CD4-positive, alpha-beta T cell treated with Interleukin-2 at 100 ng/mL for 4 hours (primary cell): ENCODE results near the gene ZNF423.

Source experiments
- DNase-seq: peaks from one replicate; pipeline ENCODE4 v3.0.0-alpha.2; 2020; ENCODE audit warnings: low spot score

Gene ZNF423

DNA sequence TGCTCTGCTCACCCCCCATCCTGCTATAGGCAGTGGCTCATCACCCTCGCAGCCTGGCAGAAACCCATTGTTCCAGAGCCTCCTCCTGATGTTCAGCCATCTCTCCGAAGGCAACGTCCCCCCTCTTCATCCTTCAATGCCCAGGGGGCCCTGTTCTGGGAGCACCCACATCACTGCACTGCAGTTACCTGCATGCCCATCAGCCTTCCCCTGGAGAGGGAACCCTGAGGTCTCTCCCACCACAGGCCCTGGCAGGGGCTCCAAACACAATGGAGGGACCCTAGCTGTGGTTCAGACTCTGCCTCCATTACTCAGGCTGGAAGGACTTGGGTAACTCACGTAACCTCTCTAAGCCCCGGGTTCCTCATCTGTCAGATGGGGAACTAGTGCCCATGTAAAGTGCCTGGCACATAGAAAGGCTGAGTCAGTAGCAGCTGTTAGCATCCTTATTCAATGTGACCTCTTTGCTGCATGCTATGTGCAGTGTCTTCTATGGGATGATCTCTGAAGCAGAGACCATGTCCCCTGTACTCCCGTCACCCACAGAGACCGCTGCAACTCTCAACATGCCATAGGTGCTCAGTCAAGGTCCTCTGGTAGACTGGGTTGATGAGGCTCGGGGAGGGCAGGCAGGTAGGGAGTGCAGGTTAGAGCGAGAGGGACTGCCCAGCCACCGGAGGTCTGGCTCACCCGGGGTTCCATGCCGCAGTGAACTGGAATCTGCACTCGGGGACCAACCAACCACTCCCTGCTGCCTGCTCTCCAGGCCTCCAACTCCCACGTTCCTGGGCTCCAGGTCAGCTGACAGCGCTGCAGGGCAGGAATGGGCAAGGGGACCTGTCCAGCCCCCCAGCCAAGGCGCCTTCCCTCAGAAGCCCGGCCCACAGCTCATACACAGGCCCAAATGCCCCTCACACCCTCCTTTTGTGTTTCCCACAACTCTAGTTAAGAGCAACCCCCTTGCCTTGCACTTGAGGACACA, 233.2 kb downstream of the ZNF423 start:
- DNase-seq, result no peak

DNA sequence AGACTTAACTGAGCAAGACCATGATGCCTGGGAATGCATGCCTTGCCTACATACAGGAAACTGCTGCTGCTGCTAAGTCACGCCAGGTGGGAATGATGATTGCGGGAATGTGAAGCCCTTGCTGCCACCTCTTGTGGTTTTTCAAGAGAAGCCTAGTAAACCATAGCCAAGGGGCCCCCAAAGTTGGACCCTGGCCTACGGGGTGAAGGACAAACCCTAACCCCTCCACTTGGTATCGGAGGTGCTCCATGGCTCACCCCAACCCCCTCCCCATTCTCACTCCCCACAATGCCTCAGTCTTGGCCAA, 233.9 kb downstream of the ZNF423 start:
- no peak for DNase-seq

GRCh38 chr16:49621241-49622083, 234.4 kb downstream of the ZNF423 start:
- no peak for DNase-seq

- DNase-seq, result no peak
Observed at GRCh38 chr16:49620869-49621240, 235.1 kb downstream of the ZNF423 start.

GRCh38 chr16:49620158-49620868, 235.6 kb downstream of the ZNF423 start:
- DNase-seq, result no peak

DNA sequence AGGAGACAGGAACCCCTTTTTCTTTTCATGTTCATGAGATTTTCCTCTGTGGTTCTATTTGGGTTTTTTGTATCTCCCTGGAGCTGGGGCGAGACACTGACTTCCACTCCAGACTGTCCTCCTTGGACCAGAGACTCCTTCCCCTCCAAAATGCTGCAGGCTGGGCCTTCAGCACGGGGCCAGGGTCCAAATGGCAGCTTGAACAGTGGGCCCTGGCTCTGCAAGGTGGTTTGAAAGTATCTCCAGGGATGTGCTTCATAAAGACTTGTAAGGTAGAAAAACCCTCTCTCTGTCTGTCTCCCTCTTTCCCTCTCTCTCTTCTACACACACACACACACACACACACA, 236.1 kb downstream of the ZNF423 start:
- DNase-seq, result no peak

- no peak for DNase-seq
Observed at GRCh38 chr16:49618955-49619354, 237.0 kb downstream of the ZNF423 start.

GRCh38 chr16:49617710-49618330, 238.1 kb downstream of the ZNF423 start:
- DNase-seq, result no peak

GRCh38 chr16:49617016-49617629, 238.8 kb downstream of the ZNF423 start:
- no peak for DNase-seq

- no peak for DNase-seq
Observed at GRCh38 chr16:49615576-49615975, 240.3 kb downstream of the ZNF423 start.

DNA sequence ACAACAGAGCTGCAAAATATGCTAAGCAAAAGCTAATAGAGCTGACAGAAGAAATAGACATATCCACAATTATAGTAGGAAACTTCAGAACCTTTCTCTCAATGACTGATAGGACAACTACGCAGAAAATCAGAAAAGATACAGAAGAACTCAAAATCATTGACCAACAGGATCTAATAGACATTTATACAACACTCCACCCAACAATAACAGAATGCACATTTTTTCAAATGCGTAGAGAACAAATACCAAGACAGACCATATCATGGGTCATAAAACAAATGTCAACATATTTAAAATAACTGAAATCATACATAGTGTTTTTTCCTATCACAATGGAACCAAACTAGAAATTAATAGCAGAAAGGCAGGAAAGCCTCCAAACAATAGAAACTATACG, 244.9 kb downstream of the ZNF423 start:
- DNase-seq, result no peak

DNA sequence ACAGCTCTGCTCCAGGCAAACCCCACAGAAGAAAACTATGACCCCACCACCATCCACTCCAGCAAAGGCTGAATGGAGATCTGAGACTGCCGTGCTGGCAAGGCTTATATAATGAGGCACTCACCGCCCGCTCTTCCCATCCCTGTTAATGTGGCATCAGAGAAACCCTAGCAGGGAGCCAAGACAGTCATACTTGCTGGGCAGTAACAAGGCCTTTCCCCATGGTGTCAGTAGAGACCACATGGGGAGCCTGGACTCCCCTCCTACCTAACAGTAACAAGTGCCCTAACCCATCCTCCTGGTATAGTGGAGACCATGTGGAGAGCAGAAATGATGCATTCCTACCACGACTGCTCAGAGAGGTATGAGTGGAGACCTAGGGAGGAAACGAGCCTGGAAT, 247.1 kb downstream of the ZNF423 start:
- DNase-seq, result no peak

DNA sequence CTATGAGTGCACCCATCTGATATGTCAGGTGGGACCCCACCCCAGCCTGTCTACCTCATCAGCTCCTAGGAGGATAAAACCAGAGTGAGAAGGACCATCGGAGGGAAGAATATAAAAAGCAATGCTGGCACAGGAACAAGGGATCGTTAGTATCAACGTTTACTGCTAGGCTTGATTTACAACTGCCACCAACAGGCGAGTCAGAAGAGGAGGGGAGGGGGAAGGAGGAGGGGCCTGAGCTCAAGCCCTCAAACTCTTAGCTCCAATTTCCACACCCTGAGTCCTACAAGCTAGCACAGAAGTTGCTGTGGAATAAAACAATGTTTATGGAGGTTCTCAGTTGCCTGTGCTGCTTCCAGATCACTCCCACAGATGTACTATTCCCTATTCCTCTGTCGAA, 247.8 kb downstream of the ZNF423 start:
- no peak for DNase-seq

- DNase-seq, result no peak
Observed at GRCh38 chr16:49605536-49606254, 250.2 kb downstream of the ZNF423 start.

- no peak for DNase-seq
Observed at GRCh38 chr16:49604602-49605001, 251.3 kb downstream of the ZNF423 start.

GRCh38 chr16:49603956-49604355, 252.0 kb downstream of the ZNF423 start:
- no peak for DNase-seq

GRCh38 chr16:49602976-49603310, 253.0 kb downstream of the ZNF423 start:
- no peak for DNase-seq

DNA sequence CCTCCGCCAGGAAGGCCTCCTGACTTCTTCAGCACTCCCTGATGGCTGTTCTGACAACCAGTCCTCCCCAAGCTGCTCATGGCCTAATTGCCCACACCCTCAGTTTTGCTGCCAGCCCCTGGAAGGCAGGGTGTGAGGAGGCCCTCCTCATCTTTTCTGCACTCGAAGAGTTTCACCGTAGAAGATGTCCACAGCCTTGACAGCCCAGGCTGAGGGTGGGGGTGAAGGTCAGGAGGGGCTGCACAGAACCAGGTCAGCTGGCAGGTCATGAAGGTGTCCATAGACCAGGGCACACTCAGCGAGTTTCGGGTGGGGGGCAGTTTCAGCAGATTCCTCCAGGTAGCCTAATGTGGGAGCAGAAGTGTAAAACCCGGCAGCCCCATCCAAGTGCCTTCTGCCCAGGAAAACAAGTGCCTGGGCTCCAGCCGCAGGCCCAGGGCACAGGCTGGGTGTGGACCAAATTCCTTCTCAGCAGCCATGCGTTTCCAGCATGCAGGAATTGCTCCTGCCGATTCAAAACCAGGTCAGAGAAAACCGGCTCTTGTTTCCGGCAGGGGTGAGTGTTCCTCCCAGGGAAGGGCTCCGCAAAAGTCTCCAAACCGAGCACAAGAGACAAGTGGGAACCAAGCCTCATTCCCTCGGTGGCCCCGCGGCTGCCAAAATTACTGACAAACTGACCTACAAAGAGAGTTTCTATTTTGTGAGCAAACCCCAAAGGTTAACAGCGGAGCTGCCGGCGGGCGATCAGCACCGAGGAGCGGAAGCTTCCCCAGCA, 253.5 kb downstream of the ZNF423 start:
- DNase-seq, result no peak

- no peak for DNase-seq
Observed at GRCh38 chr16:49601576-49601975, 254.3 kb downstream of the ZNF423 start.

- DNase-seq, result no peak
Observed at GRCh38 chr16:49600976-49601375, 254.9 kb downstream of the ZNF423 start.
